Caco-2 (cell line): ENCODE measurements around the gene SRRD. TPM values are rescaled to one million over a fixed set of nuclear protein-coding genes. Genes with fewer than 3 reads are reported as not detected.

Experiments used
- BruUV-seq: library from RNA; stranded (reverse); fragments of 400-500 nt; replicated peaks from 2 replicates; lab custom pipeline; 2021; lab: Mats Ljungman, UMichigan
- CTCF ChIA-PET: fragments of 300-600 bp; sonication (Branson Sonifier 250); formaldehyde crosslinking; loops from one replicate; lab custom pipeline; 2022; ENCODE audit warnings: antibody characterized with exemption; lab: Charles Lee
- POLR2A ChIA-PET: fragments of 300-600 bp; sonication (Branson Sonifier 250); formaldehyde crosslinking; loops from one replicate; lab custom pipeline; 2022; ENCODE audit warnings: antibody characterized with exemption; lab: Charles Lee
- DNase-seq, 2 experiments: peaks; one replicate each; pipeline versions ENCODE4 v3.0.0 to v3.0.0-alpha.2; 2020 to 2022
- H3K27me3 ChIP-seq: replicated peaks from 2 replicates; pipeline ENCODE4 v1.6.0; 2011; ENCODE audit warnings: low read length; ENCODE audit not compliant: control insufficient read depth, insufficient read depth
- H3K36me3 ChIP-seq: 2 replicates; pipeline ENCODE4 v1.5.1; 2011; ENCODE audit warnings: low read length; ENCODE audit not compliant: control insufficient read depth, insufficient read depth
- H3K4me1 ChIP-seq: fragments of 250-450 bp; sonication (Bioruptor Pico); 2 replicates; pipeline ENCODE4 v1.5.1; 2020; ENCODE audit warnings: mild to moderate bottlenecking
- H3K4me3 ChIP-seq: 2 replicates; pipeline ENCODE4 v1.5.1; 2011; ENCODE audit warnings: low read depth, mild to moderate bottlenecking, control low read depth, low read length
- H3K9me3 ChIP-seq: fragments of 250-450 bp; sonication (Bioruptor Pico); 2 replicates; pipeline ENCODE4 v1.5.1; 2020; ENCODE audit warnings: mild to moderate bottlenecking, moderate library complexity
- H3K27ac Mint-ChIP-seq: one replicate; pipeline ENCODE4 v1.8.0; 2022; ENCODE audit warnings: mixed read lengths; ENCODE audit not compliant: unreplicated experiment
- H3K27me3 Mint-ChIP-seq: one replicate; pipeline ENCODE4 v1.8.0; 2022; ENCODE audit warnings: mixed read lengths; ENCODE audit not compliant: insufficient read depth, unreplicated experiment
- H3K36me3 Mint-ChIP-seq: one replicate; pipeline ENCODE4 v1.8.0; 2022; ENCODE audit warnings: mild to moderate bottlenecking, mixed read lengths; ENCODE audit not compliant: insufficient read depth, unreplicated experiment
- H3K4me1 Mint-ChIP-seq: one replicate; pipeline ENCODE4 v1.8.0; 2022; ENCODE audit warnings: low read depth, mixed read lengths; ENCODE audit not compliant: unreplicated experiment
- H3K4me3 Mint-ChIP-seq: one replicate; pipeline ENCODE4 v1.8.0; 2022; ENCODE audit warnings: mild to moderate bottlenecking, moderate library complexity, mixed read lengths; ENCODE audit not compliant: unreplicated experiment
- H3K9me3 Mint-ChIP-seq: one replicate; pipeline ENCODE4 v1.8.0; 2022; ENCODE audit warnings: mixed read lengths; ENCODE audit not compliant: unreplicated experiment
- CTCF ChIP-seq, 2 experiments: fragments of 200-600 bp in 1 of 2; IDR thresholded peaks; 1 replicate in 1 of 2; 2 replicates in 1 of 2; pipeline versions ENCODE4 v1.5.1 to v1.8.0; 2011 to 2022; ENCODE audit warnings: antibody characterized with exemption in 1 of 2, control low read depth in 1 of 2, inconsistent platforms in 1 of 2, low read depth in 1 of 2, low read length in 1 of 2, mild to moderate bottlenecking in 1 of 2, moderate library complexity in 1 of 2; ENCODE audit not compliant: insufficient read depth in 1 of 2, severe bottlenecking in 1 of 2, unreplicated experiment in 1 of 2
- intact Hi-C: fragments of 100-400 bp; cut with micrococcal nuclease; formaldehyde crosslinking; loops from one replicate; pipeline ENCODE4 v1.10.0; 2022; ENCODE audit not compliant: unreplicated experiment
- total RNA-seq: library from RNA; stranded (reverse); gene quantifications from 2 replicates; pipeline ENCODE4 v1.2.3, GENCODE V29; 2022

The SRRD gene
- total RNA-seq, 1 experiment from 2014 or later: 21.8 TPM

GRCh38 chr22:26496456-26496855 lies 12.8 kb downstream of the SRRD start:
- Mint-ChIP-seq H3K27me3 (no peaks in the 10 kb centered on the region), H3K9me3 (no peaks in the 10 kb centered on the region), H3K36me3 (peaks cover 83% of the 10 kb centered on the region), H3K27ac (no peak overlapping the region), H3K4me1 (no peaks in the 10 kb centered on the region), H3K4me3 (no peak overlapping the region)
- intact Hi-C loops: no loop called here
- ChIA-PET CTCF (interaction anchor here (1.0 kb wide), 1 partner anchor 180 kb away, joined by 3 read pairs; no protein-coding TSS in a partner anchor), POLR2A (no interaction called here)
- H3K4me3 ChIP-seq: no peak overlapping the region
- no peaks in the 10 kb centered on the region for H3K9me3 ChIP-seq
- no peaks in the 10 kb centered on the region for H3K4me1 ChIP-seq
- no peak for TF ChIP-seq CTCF (IDR thresholded peaks at IDR 0.05; ENCODE audit: insufficient read depth in 1 of 2, low read depth in 1 of 2, low read length in 1 of 2, severe bottlenecking in 1 of 2, unreplicated experiment in 1 of 2)
- no peaks in the 10 kb centered on the region for H3K27me3 ChIP-seq
- DNase-seq: no peak
- BruUV-seq: no TSS peak
- H3K36me3 ChIP-seq: no peaks in the 10 kb centered on the region; the same call in 1 of the 2 replicates

- Mint-ChIP-seq H3K9me3 (no peaks in the 10 kb centered on the region), H3K27me3 (no peaks in the 10 kb centered on the region), H3K4me1 (no peaks in the 10 kb centered on the region), H3K36me3 (peaks cover 88% of the 10 kb centered on the region), H3K4me3 (no peak overlapping the region), H3K27ac (no peak overlapping the region)
- no peak for TF ChIP-seq CTCF (IDR thresholded peaks at IDR 0.05; ENCODE audit: insufficient read depth in 1 of 2, low read depth in 1 of 2, low read length in 1 of 2, severe bottlenecking in 1 of 2, unreplicated experiment in 1 of 2)
- no peaks in the 10 kb centered on the region for H3K4me1 ChIP-seq
- BruUV-seq: no TSS peak
- intact Hi-C loops: no loop called here
- H3K36me3 ChIP-seq: peaks cover 2% of the 10 kb centered on the region; the same call in 1 of the 2 replicates
- DNase-seq: no peak
- no peaks in the 10 kb centered on the region for H3K9me3 ChIP-seq
- ChIA-PET CTCF (no interaction called here), POLR2A (no interaction called here)
- H3K27me3 ChIP-seq: no peaks in the 10 kb centered on the region
- H3K4me3 ChIP-seq: no peak overlapping the region
Observed at GRCh38 chr22:26499188-26499703, 15.6 kb downstream of the SRRD start.

- H3K36me3 Mint-ChIP-seq: peaks cover 84% of the 10 kb centered on the region
- H3K4me1 Mint-ChIP-seq: no peaks in the 10 kb centered on the region
- no TSS peak for BruUV-seq
- no peaks in the 10 kb centered on the region for H3K27me3 ChIP-seq
- H3K27ac Mint-ChIP-seq: no peak overlapping the region
- intact Hi-C loops: no loop called here
- H3K9me3 ChIP-seq: no peaks in the 10 kb centered on the region
- no peak overlapping the region for H3K4me3 ChIP-seq
- H3K9me3 Mint-ChIP-seq: no peaks in the 10 kb centered on the region
- peaks cover 6% of the 10 kb centered on the region for H3K36me3 ChIP-seq
- H3K27me3 Mint-ChIP-seq: no peaks in the 10 kb centered on the region
- no peak for TF ChIP-seq CTCF (IDR thresholded peaks at IDR 0.05; ENCODE audit: insufficient read depth in 1 of 2, low read depth in 1 of 2, low read length in 1 of 2, severe bottlenecking in 1 of 2, unreplicated experiment in 1 of 2)
- POLR2A ChIA-PET: interaction anchor here (1.7 kb wide), 1 partner anchor 18 kb away, joined by 4 read pairs; the partner anchor contains the start of genes HPS4 and SRRD
- no peak overlapping the region for H3K4me3 Mint-ChIP-seq
- no peaks in the 10 kb centered on the region for H3K4me1 ChIP-seq
- CTCF ChIA-PET: interaction anchor here (0.9 kb wide), 1 partner anchor 138 kb away, joined by 3 read pairs; no protein-coding TSS in a partner anchor
- DNase-seq: no peak
Observed at GRCh38 chr22:26501996-26502395, 18.3 kb downstream of the SRRD start.
